ENCODE data around the gene USP17L29.
"Not testable (repeated sequence)": the region's sequence is repeated elsewhere in the genome, so short reads cannot be mapped to it uniquely, and the experiment has no call there.

- not testable (repeated sequence) for TF ChIP-seq CTCF, POLR2A, POLR2AphosphoS5 (IDR thresholded peaks at IDR 0.05)
Measured at GRCh38 chr4:9353338-9353737, at the start of gene USP17L29.
